ENCODE results near the gene TDG.

GRCh38 chr12:103930034-103930786, 35.5 kb upstream of the TDG start, which contains the start of gene HSP90B1:
- TF ChIP-seq CTCF (IDR thresholded peaks at IDR 0.05) (peak in 2 of 6 experiments; percentile 5 to 10), EP300 (IDR thresholded peaks at IDR 0.05) (no peak), POLR2A (IDR thresholded peaks at IDR 0.05) (peak in 3 of 4 donors; percentile 61 to 92 (median 87)), POLR2AphosphoS5 (IDR thresholded peaks at IDR 0.05) (peak; percentile 90 to 92)

Data from upper lobe of left lung (tissue), 4 donors.